ENCODE data around the gene NFAM1. TPM values are rescaled to one million over a fixed set of nuclear protein-coding genes. Genes with fewer than 3 reads are reported as not detected.

NFAM1 gene
- total RNA-seq, 1 donor from 2014 or later = not detected

DNA sequence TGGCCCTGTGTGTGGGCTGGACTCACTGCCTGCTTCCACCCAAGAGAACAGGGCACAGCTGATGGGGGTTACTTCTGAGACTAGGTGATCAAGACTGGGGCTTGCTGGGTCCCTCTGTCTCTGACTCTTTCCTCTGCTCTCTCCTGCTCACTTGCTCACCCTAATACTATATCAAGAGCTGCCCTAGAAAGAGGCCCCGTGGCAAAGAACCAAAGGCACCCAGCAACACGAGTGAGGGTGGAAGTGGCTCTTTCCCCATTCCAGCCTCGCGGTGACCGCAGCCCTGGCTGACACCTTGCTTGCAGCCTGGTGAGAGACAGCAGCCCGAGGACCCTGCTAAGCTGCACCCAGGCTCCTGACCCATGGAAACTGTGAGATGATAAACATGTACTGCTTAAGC is 20.7 kb upstream of the NFAM1 start:
- Mint-ChIP-seq H3K27me3 (ENCODE audit: unreplicated experiment) (peaks cover 36% of the 10 kb centered on the region), H3K9me3 (ENCODE audit: unreplicated experiment) (no peaks in the 10 kb centered on the region), H3K4me1 (ENCODE audit: unreplicated experiment) (no peaks in the 10 kb centered on the region), H3K27ac (ENCODE audit: unreplicated experiment) (no peak overlapping the region), H3K4me3 (ENCODE audit: unreplicated experiment) (no peak overlapping the region), H3K36me3 (ENCODE audit: unreplicated experiment) (no peaks in the 10 kb centered on the region)
- no peak for DNase-seq (ENCODE audit: extremely low spot score, unreplicated experiment)
- TF ChIP-seq, protein P1, sequence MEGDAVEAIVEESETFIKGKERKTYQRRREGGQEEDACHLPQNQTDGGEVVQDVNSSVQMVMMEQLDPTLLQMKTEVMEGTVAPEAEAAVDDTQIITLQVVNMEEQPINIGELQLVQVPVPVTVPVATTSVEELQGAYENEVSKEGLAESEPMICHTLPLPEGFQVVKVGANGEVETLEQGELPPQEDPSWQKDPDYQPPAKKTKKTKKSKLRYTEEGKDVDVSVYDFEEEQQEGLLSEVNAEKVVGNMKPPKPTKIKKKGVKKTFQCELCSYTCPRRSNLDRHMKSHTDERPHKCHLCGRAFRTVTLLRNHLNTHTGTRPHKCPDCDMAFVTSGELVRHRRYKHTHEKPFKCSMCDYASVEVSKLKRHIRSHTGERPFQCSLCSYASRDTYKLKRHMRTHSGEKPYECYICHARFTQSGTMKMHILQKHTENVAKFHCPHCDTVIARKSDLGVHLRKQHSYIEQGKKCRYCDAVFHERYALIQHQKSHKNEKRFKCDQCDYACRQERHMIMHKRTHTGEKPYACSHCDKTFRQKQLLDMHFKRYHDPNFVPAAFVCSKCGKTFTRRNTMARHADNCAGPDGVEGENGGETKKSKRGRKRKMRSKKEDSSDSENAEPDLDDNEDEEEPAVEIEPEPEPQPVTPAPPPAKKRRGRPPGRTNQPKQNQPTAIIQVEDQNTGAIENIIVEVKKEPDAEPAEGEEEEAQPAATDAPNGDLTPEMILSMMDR (IDR thresholded peaks at IDR 0.05) = no peak

DNA sequence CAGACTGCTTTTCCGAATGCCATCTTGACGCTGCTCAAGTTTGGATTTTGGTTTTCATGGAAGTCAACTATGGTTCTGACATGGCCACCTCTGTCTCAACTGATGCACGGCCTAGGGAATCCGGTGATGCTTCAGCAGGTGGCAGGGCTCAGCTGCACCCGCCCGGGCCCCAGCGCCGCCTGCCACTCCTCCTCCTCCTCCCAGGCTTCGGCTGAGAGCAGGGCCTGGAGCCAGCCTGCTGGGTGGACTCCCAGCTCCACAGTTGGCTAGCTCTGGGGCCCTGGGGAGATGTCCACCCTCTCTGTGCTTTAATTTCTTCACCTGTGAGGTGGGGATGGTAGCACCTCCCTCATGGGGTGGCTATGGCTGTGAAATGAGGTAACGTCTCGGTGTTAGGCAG is 20.3 kb upstream of the NFAM1 start:
- Mint-ChIP-seq H3K36me3 (ENCODE audit: unreplicated experiment) (no peaks in the 10 kb centered on the region), H3K4me3 (ENCODE audit: unreplicated experiment) (no peak overlapping the region), H3K27me3 (ENCODE audit: unreplicated experiment) (peaks cover 36% of the 10 kb centered on the region), H3K27ac (ENCODE audit: unreplicated experiment) (no peak overlapping the region), H3K4me1 (ENCODE audit: unreplicated experiment) (no peaks in the 10 kb centered on the region), H3K9me3 (ENCODE audit: unreplicated experiment) (no peaks in the 10 kb centered on the region)
- DNase-seq (ENCODE audit: extremely low spot score, unreplicated experiment) = no peak
- TF ChIP-seq, protein P1 (IDR thresholded peaks at IDR 0.05) = no peak

DNA sequence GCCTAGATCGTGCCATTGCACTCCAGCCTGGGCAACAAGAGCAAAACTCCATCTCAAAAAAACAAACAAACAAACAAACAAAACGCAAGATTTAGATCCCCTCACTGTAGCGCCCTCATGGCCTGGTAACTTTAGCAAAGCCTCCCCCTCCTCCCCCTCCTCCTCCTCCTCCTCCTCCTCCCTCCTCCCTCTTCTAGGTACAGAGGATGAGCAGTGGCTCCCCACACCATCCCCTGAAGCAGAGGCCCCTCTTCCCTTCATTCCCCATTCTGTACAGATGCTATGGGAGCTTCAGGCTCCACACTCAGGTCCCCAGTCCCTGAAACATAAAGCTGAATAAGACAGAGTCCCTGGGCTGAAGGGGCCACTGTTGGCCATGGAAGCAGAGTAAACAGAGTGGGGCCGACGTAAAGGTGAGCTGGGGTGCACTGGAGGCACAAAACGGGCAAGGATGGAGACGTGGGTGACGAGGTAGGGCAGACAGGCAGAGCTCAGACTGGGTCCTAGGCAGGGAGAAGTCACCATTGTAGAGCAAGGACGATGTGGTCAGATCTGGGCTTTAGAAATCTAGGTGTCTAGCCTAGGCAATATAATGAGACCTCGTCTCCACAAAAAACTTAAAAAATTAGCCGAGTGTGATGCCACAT is 19.4 kb upstream of the NFAM1 start:
- H3K9me3 Mint-ChIP-seq (ENCODE audit: unreplicated experiment) = no peaks in the 10 kb centered on the region
- DNase-seq (ENCODE audit: extremely low spot score, unreplicated experiment) = no peak
- H3K4me1 Mint-ChIP-seq (ENCODE audit: unreplicated experiment) = no peaks in the 10 kb centered on the region
- H3K27me3 Mint-ChIP-seq (ENCODE audit: unreplicated experiment) = peaks cover 34% of the 10 kb centered on the region
- no peaks in the 10 kb centered on the region for H3K36me3 Mint-ChIP-seq (ENCODE audit: unreplicated experiment)
- H3K27ac Mint-ChIP-seq (ENCODE audit: unreplicated experiment) = no peak overlapping the region
- TF ChIP-seq, protein P1 (IDR thresholded peaks at IDR 0.05) = no peak
- H3K4me3 Mint-ChIP-seq (ENCODE audit: unreplicated experiment) = no peak overlapping the region

DNA sequence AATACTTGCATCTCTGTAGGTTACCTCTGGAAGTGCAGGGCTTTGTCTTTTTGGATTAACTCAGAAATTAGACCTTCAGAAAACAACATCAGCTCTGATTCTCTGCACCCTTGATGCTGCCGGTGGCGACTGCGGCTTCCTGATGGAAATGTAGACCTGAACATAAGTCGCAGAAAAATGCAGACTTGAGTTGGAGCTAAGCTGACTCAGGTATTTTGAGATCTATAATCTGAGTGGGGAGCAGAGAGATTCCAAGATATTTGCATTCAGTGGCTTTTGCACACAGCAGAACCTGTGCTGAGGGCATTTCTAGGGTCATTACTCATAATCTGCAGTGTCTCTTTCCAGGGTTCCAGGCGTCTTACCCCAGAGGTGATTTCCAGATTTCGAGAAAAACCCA is 18.7 kb upstream of the NFAM1 start:
- Mint-ChIP-seq H3K36me3 (ENCODE audit: unreplicated experiment) (no peaks in the 10 kb centered on the region), H3K27ac (ENCODE audit: unreplicated experiment) (no peak overlapping the region), H3K4me3 (ENCODE audit: unreplicated experiment) (no peak overlapping the region), H3K4me1 (ENCODE audit: unreplicated experiment) (no peaks in the 10 kb centered on the region), H3K9me3 (ENCODE audit: unreplicated experiment) (no peaks in the 10 kb centered on the region), H3K27me3 (ENCODE audit: unreplicated experiment) (peaks cover 26% of the 10 kb centered on the region)
- TF ChIP-seq, protein P1 (IDR thresholded peaks at IDR 0.05) = no peak
- DNase-seq (ENCODE audit: extremely low spot score, unreplicated experiment) = no peak

- Mint-ChIP-seq H3K27ac (ENCODE audit: unreplicated experiment) (no peak overlapping the region), H3K9me3 (ENCODE audit: unreplicated experiment) (no peaks in the 10 kb centered on the region), H3K4me1 (ENCODE audit: unreplicated experiment) (peaks cover 12% of the 10 kb centered on the region), H3K36me3 (ENCODE audit: unreplicated experiment) (no peaks in the 10 kb centered on the region), H3K27me3 (ENCODE audit: unreplicated experiment) (peaks cover 16% of the 10 kb centered on the region), H3K4me3 (ENCODE audit: unreplicated experiment) (no peak overlapping the region)
- TF ChIP-seq, protein P1 (IDR thresholded peaks at IDR 0.05) = no peak
- DNase-seq (ENCODE audit: extremely low spot score, unreplicated experiment) = no peak
Observed at GRCh38 chr22:42446151-42446550, 13.9 kb upstream of the NFAM1 start.
